ENCODE data around the gene CATSPERD. TPM values are rescaled to one million over a fixed set of nuclear protein-coding genes. Genes with fewer than 3 reads are reported as not detected.
A peak's percentile ranks its signal among the peaks of the same experiment; 100 is the strongest.
"Not testable (repeated sequence)": the region's sequence is repeated elsewhere in the genome, so short reads cannot be mapped to it uniquely, and the experiment has no call there.

The CATSPERD gene
- total RNA-seq, 2 donors from 2014 or later = not detected

DNA sequence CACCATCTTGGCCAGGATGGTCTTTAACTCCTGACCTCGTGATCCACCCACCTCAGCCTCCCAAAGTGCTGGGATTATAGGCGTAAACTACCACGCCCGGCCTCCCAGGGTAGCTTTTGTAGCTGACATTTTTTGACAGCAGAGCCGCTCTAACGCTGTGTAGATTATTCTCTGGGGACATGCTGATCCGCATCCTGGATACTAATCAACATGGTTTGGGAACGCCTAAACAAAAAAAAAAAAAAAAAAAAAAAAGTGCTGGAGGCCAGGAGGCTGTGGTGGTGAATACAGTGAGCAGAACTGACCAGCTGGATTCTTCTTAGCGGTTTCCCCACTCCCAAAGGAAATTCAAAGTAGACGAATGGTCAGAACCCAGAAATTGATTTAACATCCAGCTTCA is 5.6 kb upstream of the CATSPERD start:
- Mint-ChIP-seq H3K27me3 (ENCODE audit: low read depth) (no peaks in the 10 kb centered on the region), H3K4me1 (ENCODE audit: low read depth) (peaks cover 26% of the 10 kb centered on the region), H3K27ac (no peak overlapping the region), H3K4me3 (no peak overlapping the region), H3K36me3 (ENCODE audit: insufficient read depth in 2 of 2) (peaks cover 18 to 31% of the 10 kb centered on the region in 2 donors), H3K9me3 (no peaks in the 10 kb centered on the region)
- DNase-seq (no peak), ATAC-seq (replicated peaks in 1 of 2) (no peak)

DNA sequence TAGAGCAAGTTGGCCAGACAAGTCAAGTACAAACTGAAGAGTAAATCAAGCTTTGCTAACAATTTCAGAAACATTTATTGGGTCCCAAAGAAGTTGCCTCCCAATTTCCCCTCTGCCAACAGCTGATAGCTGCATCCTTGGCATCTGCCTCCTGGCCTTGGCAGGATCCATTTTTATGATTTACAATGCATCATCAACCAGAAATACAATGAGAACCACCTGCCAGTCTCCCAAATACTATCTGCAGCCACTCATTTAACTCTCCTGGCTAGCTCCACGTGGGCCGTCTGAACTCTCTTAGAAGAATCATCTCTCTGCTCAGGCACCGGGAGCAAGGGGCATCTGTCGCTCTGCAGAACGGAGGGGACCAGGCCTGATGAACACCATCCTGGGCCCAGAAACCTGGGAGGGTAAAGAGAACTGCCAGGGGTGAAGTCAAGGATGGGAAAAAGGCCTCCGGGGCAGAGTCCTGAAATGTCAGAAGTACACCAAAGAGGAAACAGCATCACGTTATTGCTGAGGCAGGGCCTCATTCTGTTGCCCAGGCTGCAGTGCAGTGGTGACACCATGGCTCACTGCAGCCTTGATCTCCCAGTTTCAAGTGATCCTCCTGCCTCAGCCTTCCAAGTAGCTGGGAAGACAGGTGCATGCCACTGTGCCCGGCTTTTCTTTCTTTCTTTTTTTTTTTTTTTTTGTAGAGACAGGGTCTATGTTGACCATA is 3.1 kb upstream of the CATSPERD start:
- no peak for DNase-seq
- Mint-ChIP-seq H3K4me1 (ENCODE audit: low read depth) (peaks cover 35% of the 10 kb centered on the region), H3K27ac (peak overlapping the region; percentile 98), H3K9me3 (no peaks in the 10 kb centered on the region), H3K27me3 (ENCODE audit: low read depth) (no peaks in the 10 kb centered on the region), H3K4me3 (peak overlapping the region; percentile 88 to 96), H3K36me3 (ENCODE audit: insufficient read depth in 2 of 2) (peaks cover 16 to 31% of the 10 kb centered on the region in 2 donors)
- ATAC-seq (replicated peaks in 1 of 2) = no peak

DNA sequence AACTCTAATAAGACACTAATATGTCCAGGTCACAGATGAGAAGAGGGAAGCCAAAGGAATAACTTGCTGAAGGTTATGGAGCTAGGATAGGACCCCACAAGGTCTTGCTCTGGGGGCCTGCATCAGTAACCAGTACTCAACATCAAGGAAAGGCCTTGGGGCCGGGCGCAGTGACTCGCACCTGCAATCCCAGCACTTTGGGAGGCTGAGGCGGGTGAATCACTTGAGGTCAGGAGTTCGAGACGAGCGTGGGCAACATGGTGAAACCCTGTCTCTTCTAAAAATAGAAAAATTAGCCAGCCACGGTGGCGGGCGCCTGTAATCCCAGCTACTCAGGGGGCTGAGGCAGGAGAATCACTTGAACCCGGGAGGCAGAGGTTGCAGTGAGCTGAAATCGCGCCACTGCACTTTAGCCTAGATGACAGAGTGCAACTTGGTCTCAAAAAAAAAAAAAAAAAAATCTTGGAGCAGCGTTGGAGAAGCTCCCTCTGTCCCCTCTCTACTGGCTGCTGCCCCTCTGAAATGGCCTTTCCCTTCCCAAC is 2.3 kb upstream of the CATSPERD start:
- Mint-ChIP-seq H3K4me3 (peak overlapping the region; percentile 88 to 96), H3K36me3 (ENCODE audit: insufficient read depth in 2 of 2) (peaks cover 16 to 31% of the 10 kb centered on the region in 2 donors), H3K4me1 (ENCODE audit: low read depth) (peaks cover 35% of the 10 kb centered on the region), H3K27me3 (ENCODE audit: low read depth) (no peaks in the 10 kb centered on the region), H3K9me3 (no peaks in the 10 kb centered on the region), H3K27ac (peak overlapping the region; percentile 98)
- DNase-seq (peak; percentile 72 to 78), ATAC-seq (replicated peaks in 1 of 2) (peak; percentile 6 to 10)

DNA sequence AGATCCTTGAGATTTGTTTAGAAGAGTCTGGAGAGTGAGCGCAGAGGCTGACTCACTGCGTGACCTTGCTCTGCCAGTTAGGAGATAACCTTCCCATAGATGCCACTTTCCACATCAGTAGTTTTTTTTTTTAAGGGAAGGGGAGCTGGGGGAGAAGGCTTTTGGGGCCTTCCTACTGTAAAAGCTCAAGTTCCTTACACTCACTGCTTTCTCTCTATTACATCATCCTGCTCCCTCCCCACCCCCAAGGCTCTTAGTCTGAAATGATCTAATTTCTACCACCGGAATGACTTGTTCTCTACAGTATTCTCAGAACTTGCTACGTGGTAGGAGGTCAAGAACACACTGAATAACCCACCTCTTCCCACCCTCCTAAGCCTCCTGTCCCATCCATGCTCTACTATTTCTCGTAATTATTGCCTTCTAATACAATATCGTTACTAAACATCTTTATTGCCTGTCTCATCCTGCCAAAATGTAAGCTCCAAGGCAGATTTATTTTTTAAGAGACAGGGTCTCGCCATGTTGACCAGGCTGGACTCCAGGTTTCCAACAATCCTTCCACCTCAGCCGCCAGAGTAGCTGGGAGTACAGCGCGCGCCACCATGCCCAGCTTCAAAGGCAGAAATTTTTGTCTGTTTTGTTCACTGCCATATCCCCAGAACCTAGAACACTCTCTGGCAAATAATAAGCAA is 1.7 kb upstream of the CATSPERD start:
- peak; percentile 78 to 85 for DNase-seq
- H3K9me3 Mint-ChIP-seq = no peaks in the 10 kb centered on the region
- H3K27ac Mint-ChIP-seq = peak overlapping the region; percentile 98
- ATAC-seq (replicated peaks in 1 of 2) = peak; percentile 48 to 51
- peaks cover 35% of the 10 kb centered on the region for H3K4me1 Mint-ChIP-seq (ENCODE audit: low read depth)
- H3K27me3 Mint-ChIP-seq (ENCODE audit: low read depth) = no peaks in the 10 kb centered on the region
- peaks cover 15 to 27% of the 10 kb centered on the region in 2 donors for H3K36me3 Mint-ChIP-seq (ENCODE audit: insufficient read depth in 2 of 2)
- H3K4me3 Mint-ChIP-seq = peak overlapping the region; percentile 88 to 96

DNA sequence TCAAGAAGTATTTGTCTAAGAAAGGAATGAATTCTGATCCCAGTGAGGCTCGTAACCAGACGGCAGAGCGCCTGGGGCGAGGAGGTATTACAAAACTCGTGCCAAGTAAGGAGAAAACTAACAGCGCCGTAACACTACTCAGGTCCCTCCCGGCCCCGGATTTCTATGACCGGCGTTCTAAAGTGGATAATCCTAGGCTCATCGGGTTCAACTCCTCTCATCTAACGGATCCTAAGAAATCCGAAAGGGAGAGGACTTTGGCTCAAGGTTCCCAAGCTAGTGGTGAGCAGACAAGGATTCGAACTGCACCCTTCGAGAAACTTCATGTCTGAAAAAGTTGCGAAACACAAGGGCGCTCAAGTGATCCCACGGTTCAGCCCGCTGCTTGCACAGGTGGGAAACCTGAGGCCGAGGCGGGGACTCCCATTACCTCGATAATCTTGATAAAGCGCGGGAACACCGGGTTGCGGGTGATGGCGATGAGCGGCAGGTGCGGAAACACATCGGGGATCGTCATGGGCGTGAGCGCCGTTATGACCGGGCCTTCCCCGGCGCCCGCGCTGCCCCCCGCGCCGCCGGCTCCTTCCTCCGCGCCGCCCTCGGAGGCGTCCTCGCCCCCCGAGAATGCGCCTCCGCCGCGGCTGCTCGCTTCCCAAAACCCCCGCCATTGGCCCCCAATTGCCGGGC is 1.0 kb upstream of the CATSPERD start:
- Mint-ChIP-seq H3K27me3 (ENCODE audit: low read depth) (no peaks in the 10 kb centered on the region), H3K4me1 (ENCODE audit: low read depth) (peaks cover 35% of the 10 kb centered on the region), H3K9me3 (no peaks in the 10 kb centered on the region), H3K4me3 (peak overlapping the region; percentile 88 to 96), H3K27ac (peak overlapping the region; percentile 98), H3K36me3 (ENCODE audit: insufficient read depth in 2 of 2) (peaks cover 15 to 21% of the 10 kb centered on the region in 2 donors)
- peak; percentile 0 to 3 for ATAC-seq (replicated peaks in 1 of 2)
- DNase-seq = peak; percentile 38 to 54

DNA sequence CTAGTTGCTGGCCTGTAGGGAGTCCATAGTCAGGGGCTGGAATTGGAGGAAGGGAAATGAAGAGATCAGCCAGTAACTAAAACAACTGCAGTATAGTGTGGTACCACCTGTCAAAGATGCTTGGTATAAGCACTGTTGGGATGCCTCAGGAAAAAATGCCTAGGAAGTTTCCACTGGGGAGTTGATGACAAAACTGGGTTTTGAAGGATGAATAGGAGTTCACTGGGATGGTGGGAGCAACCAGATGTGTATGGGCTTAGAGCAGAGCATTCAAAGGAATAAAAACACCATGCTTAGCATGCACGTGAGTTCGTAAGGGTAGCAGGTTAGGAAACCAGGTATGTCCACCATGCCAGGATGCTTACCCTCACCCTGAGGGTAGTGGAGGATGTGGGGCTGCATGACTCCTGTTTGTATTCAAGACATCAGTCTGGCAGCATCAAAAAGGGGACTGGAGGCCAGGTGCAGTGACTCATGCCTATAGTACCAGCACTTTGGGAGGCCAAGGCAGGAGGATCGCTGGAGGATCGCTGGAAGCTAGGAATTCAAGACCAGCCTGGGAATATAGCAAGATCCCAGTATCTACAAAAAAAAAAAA is 7.1 kb downstream of the CATSPERD start:
- no peak overlapping the region for H3K27ac Mint-ChIP-seq
- no peak overlapping the region for H3K4me3 Mint-ChIP-seq
- no peak for ATAC-seq (replicated peaks in 1 of 2)
- H3K36me3 Mint-ChIP-seq (ENCODE audit: insufficient read depth in 2 of 2) = no peaks in the 10 kb centered on the region
- H3K9me3 Mint-ChIP-seq = no peaks in the 10 kb centered on the region
- DNase-seq = no peak
- peaks cover 7% of the 10 kb centered on the region for H3K27me3 Mint-ChIP-seq (ENCODE audit: low read depth)
- H3K4me1 Mint-ChIP-seq (ENCODE audit: low read depth) = no peaks in the 10 kb centered on the region

DNA sequence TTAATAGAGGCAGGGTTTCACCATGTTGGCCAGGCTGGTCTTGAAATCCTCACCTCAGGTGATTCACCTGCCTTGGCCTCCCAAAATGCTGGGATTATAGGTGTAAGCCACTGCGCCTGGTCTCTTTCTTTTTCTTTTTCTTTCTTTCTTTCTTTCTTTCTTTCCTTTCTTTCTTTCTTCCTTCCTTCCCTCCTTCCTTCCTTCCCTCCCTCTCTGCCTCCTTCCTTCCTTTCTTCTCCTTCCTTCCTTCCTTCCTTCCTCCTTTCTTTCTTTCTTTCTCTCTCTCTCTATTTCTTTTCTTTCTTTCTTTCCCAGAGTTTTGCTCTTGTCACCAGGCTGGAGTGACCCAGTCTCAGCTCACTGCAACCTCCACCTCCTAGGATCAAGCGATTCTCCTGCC is 12.7 kb downstream of the CATSPERD start:
- not testable (repeated sequence) for H3K27ac Mint-ChIP-seq; H3K4me3 Mint-ChIP-seq; H3K4me1 Mint-ChIP-seq (ENCODE audit: low read depth); H3K9me3 Mint-ChIP-seq; DNase-seq; H3K36me3 Mint-ChIP-seq (ENCODE audit: insufficient read depth in 2 of 2); H3K27me3 Mint-ChIP-seq (ENCODE audit: low read depth); ATAC-seq (replicated peaks in 1 of 2)

DNA sequence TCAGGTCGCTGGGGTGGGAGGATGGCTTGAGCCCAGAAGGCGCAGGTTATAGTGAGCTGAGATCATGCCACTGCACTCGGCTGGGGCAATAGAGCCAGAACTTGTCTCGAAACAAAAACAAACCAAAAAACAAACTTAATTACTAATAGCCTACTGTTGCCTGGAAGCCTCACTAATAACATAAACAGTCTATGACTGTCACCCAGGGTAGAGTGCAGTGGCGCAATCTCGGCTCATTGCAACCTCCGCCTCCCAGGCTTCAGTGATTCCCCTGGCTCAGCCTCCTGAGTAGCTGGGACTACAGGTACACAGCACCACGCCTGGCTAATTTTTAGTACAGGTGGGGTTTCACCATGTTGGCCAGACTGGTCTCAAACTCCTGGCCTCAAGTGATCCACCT is 18.0 kb downstream of the CATSPERD start:
- no peaks in the 10 kb centered on the region for H3K36me3 Mint-ChIP-seq (ENCODE audit: insufficient read depth in 2 of 2)

DNA sequence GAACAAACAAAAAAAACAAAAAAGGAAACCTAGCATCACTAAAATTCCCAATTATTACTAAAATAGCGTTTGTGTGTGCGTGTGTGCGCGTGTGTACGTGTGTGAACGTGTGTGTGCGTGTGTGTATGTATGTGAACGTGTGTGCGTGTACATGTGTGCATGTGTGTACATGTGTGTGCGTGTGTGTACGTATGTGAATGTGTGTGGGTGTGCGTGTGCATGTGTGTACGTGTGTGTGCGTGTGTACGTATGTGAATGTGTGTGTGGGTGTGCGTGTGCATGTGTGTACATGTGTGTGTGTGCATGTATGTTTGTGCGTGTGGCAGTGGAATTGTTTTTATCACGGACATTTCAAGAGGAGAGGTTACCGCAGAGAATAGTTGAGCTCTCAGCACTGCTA is 21.6 kb downstream of the CATSPERD start:
- H3K36me3 Mint-ChIP-seq (ENCODE audit: insufficient read depth in 2 of 2) = no peaks in the 10 kb centered on the region
- peaks cover 8% of the 10 kb centered on the region for H3K27me3 Mint-ChIP-seq (ENCODE audit: low read depth)
- no peaks in the 10 kb centered on the region for H3K4me1 Mint-ChIP-seq (ENCODE audit: low read depth)
- DNase-seq = no peak
- ATAC-seq (replicated peaks in 1 of 2) = no peak
- no peak overlapping the region for H3K4me3 Mint-ChIP-seq
- no peaks in the 10 kb centered on the region for H3K9me3 Mint-ChIP-seq
- H3K27ac Mint-ChIP-seq = no peak overlapping the region

More for the DNA sequence above, 18.0 kb downstream of the CATSPERD start:
- ATAC-seq (replicated peaks in 1 of 2) (no peak), DNase-seq (no peak)
- Mint-ChIP-seq H3K27ac (no peak overlapping the region), H3K4me3 (no peak overlapping the region), H3K4me1 (ENCODE audit: low read depth) (no peaks in the 10 kb centered on the region), H3K27me3 (ENCODE audit: low read depth) (peaks cover 1% of the 10 kb centered on the region), H3K9me3 (no peaks in the 10 kb centered on the region)

DNA sequence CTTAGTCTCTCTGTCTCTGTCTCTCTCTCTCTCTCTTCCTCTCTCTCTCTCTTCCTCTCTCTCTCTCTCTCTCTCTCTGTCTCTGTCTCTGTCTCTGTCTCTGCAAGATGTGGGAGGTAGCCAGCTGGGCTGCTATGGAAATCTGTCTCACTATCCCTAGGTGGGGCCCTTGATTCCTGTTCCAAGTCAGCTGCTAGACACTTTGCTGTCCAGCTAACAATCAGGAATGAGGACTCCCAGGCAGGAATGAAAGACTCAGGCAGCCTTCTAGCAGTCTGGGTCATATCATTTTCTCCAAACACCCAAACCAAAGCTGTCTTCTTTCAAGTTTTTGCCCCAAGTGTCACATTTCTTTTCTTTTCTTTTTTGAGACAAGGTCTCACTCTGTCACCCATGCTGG is 23.2 kb downstream of the CATSPERD start:
- ATAC-seq (replicated peaks in 1 of 2) (no peak), DNase-seq (no peak)
- no peaks in the 10 kb centered on the region for H3K36me3 Mint-ChIP-seq (ENCODE audit: insufficient read depth in 2 of 2)
- no peak overlapping the region for H3K27ac Mint-ChIP-seq
- H3K27me3 Mint-ChIP-seq (ENCODE audit: low read depth) = peaks cover 8% of the 10 kb centered on the region
- no peaks in the 10 kb centered on the region for H3K4me1 Mint-ChIP-seq (ENCODE audit: low read depth)
- H3K4me3 Mint-ChIP-seq = no peak overlapping the region
- H3K9me3 Mint-ChIP-seq = no peaks in the 10 kb centered on the region

DNA sequence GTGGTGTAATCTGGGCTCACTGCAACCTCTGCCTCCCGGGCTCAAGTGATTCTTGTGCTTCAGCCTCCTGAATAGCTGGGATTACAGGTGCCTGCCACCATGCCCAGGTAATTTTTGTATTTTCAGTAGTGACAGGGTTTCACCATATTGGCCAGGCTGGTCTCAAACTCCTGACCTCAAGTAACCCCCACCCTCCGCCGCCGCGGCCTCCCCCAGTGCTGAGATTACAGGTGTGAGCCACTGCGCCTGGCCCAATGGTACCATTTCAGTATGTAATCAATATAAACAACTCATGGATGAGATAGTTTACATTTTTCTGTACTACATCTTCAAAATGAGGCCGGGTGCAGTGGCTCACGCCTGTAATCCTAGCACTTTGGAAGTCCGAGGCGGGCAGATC is 24.6 kb downstream of the CATSPERD start:
- not testable (repeated sequence) for H3K27ac Mint-ChIP-seq; H3K4me3 Mint-ChIP-seq; H3K4me1 Mint-ChIP-seq (ENCODE audit: low read depth); H3K36me3 Mint-ChIP-seq (ENCODE audit: insufficient read depth in 2 of 2); DNase-seq; H3K27me3 Mint-ChIP-seq (ENCODE audit: low read depth); H3K9me3 Mint-ChIP-seq; ATAC-seq (replicated peaks in 1 of 2)

DNA sequence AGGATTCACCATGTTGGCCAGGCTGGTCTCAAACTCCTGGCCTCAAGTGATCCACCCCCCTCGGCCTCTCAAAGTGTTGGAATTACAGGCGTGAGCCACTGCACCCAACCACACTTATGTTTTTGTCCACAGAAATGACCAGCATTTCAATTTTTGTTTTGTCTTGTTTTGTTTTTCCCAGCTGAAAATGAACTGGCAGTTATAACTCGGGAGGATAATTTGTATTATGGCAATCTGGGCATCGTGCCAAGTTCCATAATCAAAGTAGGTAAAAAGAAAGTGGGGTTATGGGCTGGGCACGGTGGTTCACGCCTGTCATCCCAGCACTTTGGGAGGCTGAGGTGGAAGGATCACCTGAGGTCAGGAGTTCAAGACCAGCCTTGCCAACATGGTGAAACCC is 28.5 kb downstream of the CATSPERD start:
- not testable (repeated sequence) for H3K4me3 Mint-ChIP-seq; H3K4me1 Mint-ChIP-seq (ENCODE audit: low read depth); ATAC-seq (replicated peaks in 1 of 2); H3K27ac Mint-ChIP-seq; H3K9me3 Mint-ChIP-seq; H3K36me3 Mint-ChIP-seq (ENCODE audit: insufficient read depth in 2 of 2); H3K27me3 Mint-ChIP-seq (ENCODE audit: low read depth); DNase-seq

DNA sequence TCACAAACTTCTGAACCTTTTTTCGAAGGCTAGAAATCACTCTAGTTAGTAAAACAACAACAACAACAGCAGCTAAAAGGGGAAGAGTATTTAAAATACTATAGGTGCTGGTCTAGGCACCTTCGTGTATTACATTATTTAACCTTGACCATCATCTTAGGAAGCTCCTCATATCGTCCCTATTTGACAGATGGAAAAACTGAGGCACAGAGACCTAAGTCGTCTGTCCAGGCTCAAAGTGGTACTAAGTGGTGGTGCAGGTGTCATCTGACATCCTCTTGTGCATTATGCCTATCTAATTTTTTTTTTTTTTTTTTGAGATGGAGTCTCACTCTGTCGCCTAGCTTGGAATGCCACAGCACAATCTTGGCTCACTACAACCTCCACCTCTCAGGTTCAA is 29.1 kb downstream of the CATSPERD start:
- no peak overlapping the region for H3K4me3 Mint-ChIP-seq

More for the DNA sequence above, 29.1 kb downstream of the CATSPERD start:
- no peak for DNase-seq
- H3K27ac Mint-ChIP-seq = no peak overlapping the region
- no peaks in the 10 kb centered on the region for H3K27me3 Mint-ChIP-seq (ENCODE audit: low read depth)
- H3K4me1 Mint-ChIP-seq (ENCODE audit: low read depth) = no peaks in the 10 kb centered on the region
- H3K9me3 Mint-ChIP-seq = no peaks in the 10 kb centered on the region
- ATAC-seq (replicated peaks in 1 of 2) = no peak
- H3K36me3 Mint-ChIP-seq (ENCODE audit: insufficient read depth in 2 of 2) = no peaks in the 10 kb centered on the region

All from activated T-cell treated with anti-CD3 and anti-CD28 coated beads, Interleukin-2, amount 50 U/mL, for 72 hours (primary cell).